Activated naive CD4-positive, alpha-beta T cell treated with anti-CD3 and anti-CD28 coated beads, Interleukin-2, amount 10 ng/mL, durations not matched to agents 7 days and 5 days (primary cell): ENCODE results near the gene FANCI.
A peak's percentile ranks its signal among the peaks of the same experiment; 100 is the strongest.

ENCODE experiments used
- CTCF ChIA-PET: fragments of 350-600 bp; sonication (Branson Sonifier 250); formaldehyde crosslinking; loops from one replicate; lab custom pipeline; 2021; ENCODE audit warnings: antibody characterized with exemption; lab: Charles Lee
- DNase-seq: peaks from one replicate; pipeline ENCODE4 v3.0.0-alpha.2; 2020
- H3K27ac Mint-ChIP-seq: one replicate; pipeline ENCODE4 v1.8.0; 2021; ENCODE audit warnings: mild to moderate bottlenecking, moderate library complexity, mixed read lengths
- H3K27me3 Mint-ChIP-seq: one replicate; pipeline ENCODE4 v1.8.0; 2021; ENCODE audit warnings: mild to moderate bottlenecking, mixed read lengths
- H3K36me3 Mint-ChIP-seq: one replicate; pipeline ENCODE4 v1.8.0; 2021; ENCODE audit warnings: mixed read lengths
- H3K4me1 Mint-ChIP-seq: one replicate; pipeline ENCODE4 v1.8.0; 2021; ENCODE audit warnings: mixed read lengths
- H3K4me3 Mint-ChIP-seq: one replicate; pipeline ENCODE4 v1.8.0; 2021; ENCODE audit warnings: mild to moderate bottlenecking, moderate library complexity, mixed read lengths
- H3K9me3 Mint-ChIP-seq: one replicate; pipeline ENCODE4 v1.8.0; 2021; ENCODE audit warnings: mixed read lengths

Gene FANCI

DNA sequence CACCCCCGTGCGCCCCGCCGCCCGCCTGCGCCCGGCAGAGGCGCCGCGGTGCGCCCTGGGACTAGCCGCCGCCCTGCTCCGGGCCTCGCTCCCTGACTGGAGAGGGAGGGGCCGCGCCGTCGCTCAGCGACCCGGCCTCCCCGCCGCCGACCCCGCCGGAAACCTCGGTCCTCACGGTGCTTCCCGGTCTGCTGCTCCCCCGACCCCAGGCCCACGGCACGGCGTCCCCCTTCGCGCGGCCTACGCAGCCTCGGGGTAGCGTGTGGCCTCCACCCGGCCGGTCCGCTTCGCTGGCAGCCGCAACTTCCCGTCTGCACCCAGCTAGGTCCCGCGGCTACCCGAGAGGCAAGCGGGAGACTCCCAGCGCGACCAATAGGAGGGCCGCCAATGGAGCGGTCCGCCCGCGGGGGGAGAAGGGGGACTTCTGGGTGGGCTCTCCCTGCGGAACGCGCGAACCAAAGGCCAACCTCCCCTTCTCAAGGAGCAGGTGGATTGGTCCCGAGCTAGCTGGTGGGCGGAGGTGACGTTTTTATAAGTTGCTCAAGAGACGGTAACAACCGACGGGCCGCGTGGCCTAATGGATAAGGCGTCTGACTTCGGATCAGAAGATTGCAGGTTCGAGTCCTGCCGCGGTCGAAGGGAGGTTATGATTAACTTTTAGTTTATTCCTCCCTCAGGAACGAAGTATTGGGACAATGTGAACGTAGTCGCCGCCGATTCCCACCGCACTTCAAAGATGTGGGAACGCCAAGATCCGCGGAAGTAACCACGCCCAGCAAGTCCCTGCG lies 90.9 kb downstream of the FANCI start, which contains the start of gene POLG:
TSS of gene POLG (minus strand) at position 315 of the 788 bp plus-strand sequence. CDS start 1,070 bp downstream, outside the sequence.
- Mint-ChIP-seq H3K9me3 (no peaks in the 10 kb centered on the region), H3K4me3 (peak within 1 kb of the TSS; percentile 82), H3K27me3 (peaks cover 31% of the 10 kb centered on the region), H3K27ac (peak within 1 kb of the TSS; percentile 95), H3K36me3 (peaks cover 38% of the 10 kb centered on the region), H3K4me1 (peaks cover 63% of the 10 kb centered on the region)
- CTCF ChIA-PET: interaction anchor here (0.6 to 2.3 kb wide), 3 partner anchors 80 to 134 kb away, joined by 3 to 6 read pairs (median 3); no protein-coding TSS in a partner anchor
- DNase-seq: peak; percentile 99

DNA sequence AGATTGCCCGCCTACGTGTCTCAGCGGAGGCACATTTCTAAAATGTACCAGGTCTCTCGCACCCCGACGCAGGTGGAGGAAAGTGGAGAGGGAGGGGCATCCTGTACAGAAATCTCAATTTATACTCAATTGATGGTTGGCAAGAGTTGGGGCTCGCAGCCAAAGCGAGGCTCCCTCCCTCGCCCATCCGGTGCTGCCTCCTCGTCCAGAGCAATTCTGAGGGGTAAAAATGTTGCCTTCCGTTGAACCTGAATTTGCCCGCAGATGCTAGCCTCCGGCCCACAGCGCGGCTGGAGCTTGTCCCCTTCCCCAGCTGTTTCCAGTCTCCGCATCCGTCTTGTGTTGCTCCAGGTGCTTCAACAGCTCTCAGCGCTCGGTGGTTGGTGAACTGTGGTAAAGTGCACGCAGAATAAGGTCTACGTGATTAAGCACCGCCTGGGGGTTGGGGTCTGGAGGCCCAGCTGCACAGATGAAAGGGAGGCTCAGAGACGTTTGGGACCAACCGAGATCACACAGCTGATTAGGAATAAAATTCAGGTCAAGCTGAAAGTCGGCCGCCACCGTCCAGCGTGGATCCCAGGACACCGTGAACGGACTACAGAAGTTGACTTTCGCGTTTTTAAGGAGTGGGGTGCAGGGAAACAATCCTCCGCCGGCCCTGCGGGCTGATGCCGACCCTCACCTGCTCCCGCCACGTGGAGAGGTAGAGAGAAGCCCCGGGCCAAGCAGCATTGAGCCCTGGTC lies 91.7 kb downstream of the FANCI start:
- Mint-ChIP-seq H3K4me1 (peaks cover 55% of the 10 kb centered on the region), H3K36me3 (peaks cover 31% of the 10 kb centered on the region), H3K27me3 (peaks cover 36% of the 10 kb centered on the region), H3K4me3 (peak overlapping the region; percentile 77), H3K27ac (peak overlapping the region; percentile 95), H3K9me3 (no peaks in the 10 kb centered on the region)
- DNase-seq: peak; percentile 66
- CTCF ChIA-PET: interaction anchor here (0.6 to 2.3 kb wide), 4 partner anchors 23 to 135 kb away, joined by 3 to 6 read pairs (median 3); no protein-coding TSS in a partner anchor

DNA sequence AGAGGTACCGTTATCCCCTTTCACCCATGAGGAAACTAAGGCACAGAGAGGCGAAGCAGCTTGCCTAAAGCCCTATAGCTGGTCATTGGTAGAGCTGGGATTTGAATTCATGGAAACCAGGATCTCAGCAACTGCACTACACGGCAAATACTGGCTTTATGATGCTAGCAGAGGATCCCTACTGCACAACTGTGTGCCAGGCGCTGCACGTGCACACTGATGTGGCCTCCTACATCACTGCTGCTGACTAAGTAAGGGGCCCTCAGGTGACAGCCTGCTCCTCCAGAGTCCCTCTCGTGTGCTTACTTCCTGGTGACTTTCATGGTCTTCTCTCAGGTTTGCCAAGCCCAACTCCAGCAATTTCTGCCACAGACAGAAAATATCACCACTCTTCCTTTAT lies 94.3 kb downstream of the FANCI start:
- no peak overlapping the region for H3K4me3 Mint-ChIP-seq
- peaks cover 31% of the 10 kb centered on the region for H3K4me1 Mint-ChIP-seq
- no peak overlapping the region for H3K27ac Mint-ChIP-seq
- no peak for DNase-seq
- H3K27me3 Mint-ChIP-seq: peaks cover 56% of the 10 kb centered on the region
- peaks cover 8% of the 10 kb centered on the region for H3K36me3 Mint-ChIP-seq
- CTCF ChIA-PET: interaction anchor here (0.7 to 1.2 kb wide), 3 partner anchors 11 to 20 kb away, joined by 3 read pairs; no protein-coding TSS in a partner anchor
- no peaks in the 10 kb centered on the region for H3K9me3 Mint-ChIP-seq

DNA sequence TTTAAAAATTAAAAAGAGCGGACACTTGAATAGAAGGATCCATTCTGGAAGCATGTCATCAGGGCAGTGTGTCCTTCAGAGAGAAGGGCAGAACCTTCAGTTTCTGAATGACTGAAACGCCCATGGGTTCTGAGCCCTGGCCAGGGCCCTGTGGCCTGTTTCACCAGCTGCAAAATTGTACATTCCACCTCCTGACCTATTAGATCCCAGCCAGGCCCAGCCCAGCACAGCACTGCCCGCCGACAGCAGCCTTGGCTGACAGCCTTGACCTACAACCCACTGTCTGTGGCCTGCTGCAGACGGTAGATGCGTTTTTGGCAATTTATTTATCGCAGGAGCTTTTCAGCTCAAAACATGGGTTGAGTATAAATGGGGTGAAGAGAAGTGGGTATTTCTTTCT lies 96.8 kb downstream of the FANCI start:
- H3K9me3 Mint-ChIP-seq: no peaks in the 10 kb centered on the region
- no peaks in the 10 kb centered on the region for H3K36me3 Mint-ChIP-seq
- peaks cover 19% of the 10 kb centered on the region for H3K4me1 Mint-ChIP-seq
- H3K4me3 Mint-ChIP-seq: no peak overlapping the region
- no peak overlapping the region for H3K27ac Mint-ChIP-seq
- CTCF ChIA-PET: no interaction called here
- DNase-seq: no peak
- H3K27me3 Mint-ChIP-seq: peaks cover 61% of the 10 kb centered on the region

DNA sequence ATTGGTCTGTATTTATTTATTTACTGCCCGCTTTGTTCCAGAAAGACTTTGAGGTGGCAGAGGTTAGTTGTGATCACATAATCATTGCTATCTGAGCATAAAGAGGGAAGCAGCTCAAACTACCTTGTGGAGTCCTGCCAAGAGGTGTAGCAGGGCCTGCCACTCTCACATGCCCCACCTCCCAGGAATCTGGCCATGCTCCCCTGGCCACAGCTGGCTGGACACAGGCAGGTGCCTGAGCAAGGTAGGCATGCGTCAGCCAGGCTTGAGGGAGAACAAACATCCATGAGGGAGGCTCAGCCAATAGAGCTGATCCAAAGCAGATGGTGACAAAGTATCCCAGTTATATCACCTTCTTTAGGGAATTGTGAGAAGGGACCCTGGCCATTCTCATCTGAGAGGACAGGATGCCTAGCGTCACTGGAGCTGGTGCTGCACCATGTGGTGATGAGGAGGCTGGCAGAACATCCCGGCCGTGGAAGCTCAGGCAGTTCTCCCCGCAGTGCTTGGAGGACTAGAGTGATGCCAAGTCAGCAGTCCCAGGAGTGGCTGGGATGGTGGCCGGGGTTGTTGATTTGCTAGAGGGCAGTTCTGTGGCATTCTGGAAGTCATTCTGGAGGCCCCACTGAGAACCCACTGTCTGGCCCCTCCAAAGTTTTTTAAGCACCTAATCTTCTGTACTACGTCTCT lies 97.7 kb downstream of the FANCI start:
- peaks cover 65% of the 10 kb centered on the region for H3K27me3 Mint-ChIP-seq
- no peak overlapping the region for H3K27ac Mint-ChIP-seq
- H3K4me3 Mint-ChIP-seq: no peak overlapping the region
- H3K4me1 Mint-ChIP-seq: peaks cover 10% of the 10 kb centered on the region
- H3K36me3 Mint-ChIP-seq: no peaks in the 10 kb centered on the region
- no peak for DNase-seq
- H3K9me3 Mint-ChIP-seq: no peaks in the 10 kb centered on the region
- CTCF ChIA-PET: no interaction called here

DNA sequence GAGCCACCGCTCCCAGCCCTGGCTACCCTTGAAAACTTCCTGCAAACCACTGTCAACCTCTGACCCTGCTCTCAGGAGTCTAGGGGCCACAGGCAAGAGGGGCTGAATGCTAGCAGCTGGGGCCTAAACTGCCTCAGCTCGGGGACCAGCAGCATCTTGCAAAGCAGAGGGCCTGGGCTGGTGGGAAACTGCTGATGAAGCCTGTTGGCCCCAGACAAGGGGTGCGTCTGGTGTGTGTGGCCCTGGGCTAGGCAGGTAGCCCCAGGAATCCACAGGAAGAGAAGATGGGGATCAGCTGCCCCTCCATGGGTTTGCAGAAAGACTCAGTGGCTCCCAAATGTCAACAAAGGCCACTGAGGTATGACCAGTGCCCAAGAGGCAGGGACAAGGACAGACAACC lies 99.1 kb downstream of the FANCI start:
- Mint-ChIP-seq H3K27ac (no peak overlapping the region), H3K9me3 (no peaks in the 10 kb centered on the region), H3K4me3 (no peak overlapping the region), H3K27me3 (peaks cover 67% of the 10 kb centered on the region), H3K4me1 (peaks cover 2% of the 10 kb centered on the region), H3K36me3 (no peaks in the 10 kb centered on the region)
- CTCF ChIA-PET: interaction anchor here (4.7 kb wide), 1 partner anchor 15 kb away, joined by 22 read pairs; no protein-coding TSS in a partner anchor
- no peak for DNase-seq

DNA sequence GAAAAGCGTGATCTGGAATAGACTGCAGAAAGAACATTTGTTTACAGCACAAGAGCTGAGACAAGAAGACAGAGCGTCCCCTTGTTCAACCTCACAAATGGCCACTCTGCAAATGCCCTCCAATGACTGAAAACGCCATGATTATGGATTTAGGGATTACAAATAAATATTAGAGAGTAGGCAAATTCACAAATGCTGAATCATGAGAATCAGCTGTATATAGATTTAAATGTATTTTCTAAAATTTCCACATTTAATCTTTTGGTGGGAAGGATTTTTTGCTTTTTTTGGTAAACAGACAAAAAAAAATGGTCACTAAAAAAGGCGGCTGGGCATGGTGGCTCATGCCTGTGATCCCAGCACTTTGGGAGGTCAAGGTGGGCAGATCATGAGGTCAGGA lies 101.5 kb downstream of the FANCI start:
- peaks cover 69% of the 10 kb centered on the region for H3K27me3 Mint-ChIP-seq
- H3K4me3 Mint-ChIP-seq: no peak overlapping the region

DNA sequence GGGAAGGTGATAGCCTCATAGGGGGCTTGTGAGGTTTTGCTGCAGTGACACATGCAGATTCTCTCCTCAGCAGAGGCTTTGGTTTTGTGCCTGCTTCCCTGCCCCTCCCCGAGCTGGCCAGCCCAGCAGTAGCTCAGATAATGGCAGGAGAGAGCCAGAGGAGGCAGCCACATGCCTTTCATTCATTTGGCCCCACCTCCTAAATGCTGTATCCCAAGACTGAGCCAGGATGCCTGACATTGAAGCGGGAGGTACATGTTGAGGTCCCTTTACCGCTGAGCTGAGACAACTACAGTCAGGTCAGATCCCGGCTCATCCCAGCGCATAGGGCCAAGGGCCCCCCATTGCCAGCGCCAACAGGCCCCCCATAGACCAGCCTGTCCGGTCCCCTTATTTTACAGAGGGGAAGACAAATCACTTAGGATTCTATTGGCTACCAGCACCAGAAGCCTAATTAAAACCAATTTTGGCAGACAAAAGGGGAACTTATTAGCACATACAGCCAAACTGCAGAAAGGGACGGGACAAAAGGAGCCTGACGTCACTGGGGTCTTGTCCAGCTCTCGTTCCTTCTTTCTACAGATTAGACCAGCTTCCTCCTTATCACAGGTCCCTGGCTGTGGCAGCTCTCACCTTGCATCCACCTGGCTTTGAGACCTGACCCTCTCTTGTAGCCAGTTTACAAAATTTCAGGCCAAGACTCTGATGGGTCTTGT lies 102.9 kb downstream of the FANCI start:
- H3K9me3 Mint-ChIP-seq: no peaks in the 10 kb centered on the region
- H3K4me3 Mint-ChIP-seq: no peak overlapping the region
- no peak overlapping the region for H3K27ac Mint-ChIP-seq
- no peaks in the 10 kb centered on the region for H3K36me3 Mint-ChIP-seq
- H3K4me1 Mint-ChIP-seq: no peaks in the 10 kb centered on the region
- peaks cover 61% of the 10 kb centered on the region for H3K27me3 Mint-ChIP-seq
- CTCF ChIA-PET: interaction anchor here (4.7 kb wide), 1 partner anchor 11 kb away, joined by 22 read pairs; no protein-coding TSS in a partner anchor
- DNase-seq: no peak

More for the DNA sequence above, 101.5 kb downstream of the FANCI start:
- no peaks in the 10 kb centered on the region for H3K9me3 Mint-ChIP-seq
- H3K36me3 Mint-ChIP-seq: no peaks in the 10 kb centered on the region
- no peak overlapping the region for H3K27ac Mint-ChIP-seq
- CTCF ChIA-PET: interaction anchor here (4.7 kb wide), 1 partner anchor 12 kb away, joined by 22 read pairs; no protein-coding TSS in a partner anchor
- H3K4me1 Mint-ChIP-seq: no peaks in the 10 kb centered on the region
- DNase-seq: no peak

DNA sequence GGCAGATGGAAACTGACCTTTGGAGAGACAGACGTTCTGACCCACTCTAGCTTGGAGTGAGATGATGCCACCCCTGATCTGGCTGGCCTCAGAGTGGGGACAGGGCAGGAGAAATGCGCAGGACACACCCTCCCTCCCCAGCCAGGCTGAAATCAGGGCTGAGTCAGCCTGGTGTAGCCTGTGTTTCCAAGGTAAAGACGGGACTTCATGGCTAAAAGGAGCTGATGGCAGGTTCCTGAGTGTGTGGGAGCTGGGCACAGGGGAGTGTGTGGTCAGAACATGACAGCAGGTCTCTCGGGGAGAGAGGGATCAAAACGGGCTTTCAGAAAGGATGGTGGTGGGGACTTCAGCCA lies 105.4 kb downstream of the FANCI start:
- Mint-ChIP-seq H3K27me3 (peaks cover 67% of the 10 kb centered on the region), H3K27ac (no peak overlapping the region), H3K9me3 (no peaks in the 10 kb centered on the region), H3K4me1 (no peaks in the 10 kb centered on the region), H3K4me3 (no peak overlapping the region), H3K36me3 (no peaks in the 10 kb centered on the region)
- CTCF ChIA-PET: interaction anchor here (0.7 to 1.9 kb wide), 2 partner anchors 9 to 12 kb away, joined by 3 to 7 read pairs; no protein-coding TSS in a partner anchor
- no peak for DNase-seq

DNA sequence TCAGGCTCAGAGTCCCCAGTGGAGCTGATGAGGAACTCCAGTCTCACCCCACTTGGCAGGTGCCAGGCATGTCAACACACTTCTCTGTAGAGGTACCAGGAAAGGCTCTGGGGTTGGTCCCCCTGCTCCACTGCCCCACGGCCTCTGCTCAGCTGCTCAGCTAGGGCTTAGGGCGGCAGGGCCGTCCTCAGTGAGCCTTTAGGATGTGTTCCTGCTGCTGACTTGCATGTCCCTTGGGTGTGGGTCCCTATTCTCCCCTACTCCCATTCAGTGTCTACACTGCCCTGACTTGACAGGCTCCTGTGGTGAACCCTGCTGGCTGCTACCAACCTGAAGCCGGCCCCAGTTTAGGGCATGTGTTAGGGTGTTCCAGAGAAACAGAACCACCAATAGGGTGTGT lies 108.7 kb downstream of the FANCI start:
- peaks cover 78% of the 10 kb centered on the region for H3K27me3 Mint-ChIP-seq

DNA sequence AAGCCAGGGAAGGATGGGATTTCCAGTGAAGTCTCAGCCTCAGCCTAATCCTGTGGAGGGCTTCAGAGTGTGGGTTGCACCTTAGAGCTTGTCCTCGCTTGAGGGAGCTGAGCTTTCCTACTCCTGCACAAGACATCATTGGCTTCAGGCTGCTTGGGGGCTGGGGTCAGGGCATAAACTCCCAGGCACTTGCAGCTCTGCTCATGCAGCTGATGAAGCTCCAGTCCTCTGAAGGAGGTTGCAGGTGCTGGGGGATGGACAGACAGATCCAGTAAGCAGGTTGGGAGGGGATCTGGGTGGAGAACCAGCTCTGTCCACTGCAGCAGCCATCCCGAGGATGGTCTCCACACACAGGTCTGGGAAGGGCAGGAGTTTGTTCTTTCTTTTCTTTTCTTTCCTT lies 110.2 kb downstream of the FANCI start:
- Mint-ChIP-seq H3K36me3 (no peaks in the 10 kb centered on the region), H3K4me1 (peaks cover 3% of the 10 kb centered on the region), H3K9me3 (no peaks in the 10 kb centered on the region), H3K27ac (no peak overlapping the region), H3K4me3 (no peak overlapping the region), H3K27me3 (peaks cover 82% of the 10 kb centered on the region)
- no peak for DNase-seq
- CTCF ChIA-PET: interaction anchor here (1.8 kb wide), 1 partner anchor 17 kb away, joined by 3 read pairs; no protein-coding TSS in a partner anchor

More for the DNA sequence above, 108.7 kb downstream of the FANCI start:
- CTCF ChIA-PET: interaction anchor here (0.8 to 1.2 kb wide), 2 partner anchors 78 to 145 kb away, joined by 3 to 4 read pairs; no protein-coding TSS in a partner anchor
- DNase-seq: no peak
- Mint-ChIP-seq H3K27ac (no peak overlapping the region), H3K4me3 (no peak overlapping the region), H3K36me3 (no peaks in the 10 kb centered on the region), H3K4me1 (no peaks in the 10 kb centered on the region), H3K9me3 (no peaks in the 10 kb centered on the region)

DNA sequence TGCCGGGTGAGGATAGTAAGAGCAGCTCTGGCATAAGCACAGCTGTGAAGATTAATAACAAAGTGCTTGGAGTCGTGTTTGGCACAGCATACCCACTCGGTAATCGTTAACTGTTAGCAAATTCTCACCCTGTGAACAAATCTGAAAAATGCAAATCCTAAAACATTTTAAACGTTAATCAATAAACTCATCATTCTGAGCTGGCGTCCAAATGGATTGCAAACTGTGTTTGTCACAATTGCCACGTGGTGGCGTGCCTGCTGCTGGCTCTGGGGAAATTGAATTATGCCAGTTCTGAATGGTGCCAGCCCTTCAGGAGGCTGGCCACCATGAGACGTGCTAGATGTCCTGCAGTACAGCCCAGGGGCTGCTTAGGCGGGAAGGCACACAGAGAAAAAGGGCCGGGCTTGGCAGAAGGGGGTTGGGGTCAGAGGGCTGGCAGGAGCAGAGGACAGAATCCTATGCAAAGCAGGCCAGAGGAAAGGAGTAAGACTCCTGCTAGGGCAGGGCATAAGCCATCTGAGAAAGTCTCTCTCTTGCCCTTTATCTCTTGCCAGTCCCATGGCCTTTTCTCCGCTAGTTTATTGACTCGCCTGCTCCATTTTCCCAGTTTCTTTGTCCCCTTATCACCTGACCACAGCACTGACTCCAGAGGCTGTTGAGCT lies 113.0 kb downstream of the FANCI start:
- no peak for DNase-seq

DNA sequence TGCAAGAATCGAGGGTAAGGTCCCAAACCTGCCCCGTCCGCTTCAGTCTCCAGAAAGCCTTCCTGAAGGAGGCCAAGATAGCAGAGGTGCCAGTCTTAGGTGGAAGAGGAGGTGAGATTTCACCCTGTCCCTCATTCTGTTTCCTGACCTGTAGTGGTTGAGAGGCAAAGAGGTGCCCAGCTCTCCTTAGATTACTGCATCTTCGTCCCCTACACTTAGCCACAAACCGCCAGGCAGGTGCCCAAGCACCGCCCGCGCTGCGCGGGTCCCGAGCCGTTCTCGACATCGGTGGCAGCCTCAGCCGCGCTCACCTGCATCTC lies 114.6 kb downstream of the FANCI start:
- peak overlapping the region; percentile 76 for H3K4me3 Mint-ChIP-seq
- peaks cover 5% of the 10 kb centered on the region for H3K4me1 Mint-ChIP-seq
- peaks cover 100% of the 10 kb centered on the region for H3K27me3 Mint-ChIP-seq
- CTCF ChIA-PET: interaction anchor here (0.7 to 6.1 kb wide), 35 partner anchors 8 to 152 kb away, joined by 3 to 71 read pairs (median 7); no protein-coding TSS in a partner anchor
- H3K36me3 Mint-ChIP-seq: no peaks in the 10 kb centered on the region
- no peak overlapping the region for H3K27ac Mint-ChIP-seq
- no peak for DNase-seq
- H3K9me3 Mint-ChIP-seq: no peaks in the 10 kb centered on the region

More for the DNA sequence above, 113.0 kb downstream of the FANCI start:
- Mint-ChIP-seq H3K36me3 (no peaks in the 10 kb centered on the region), H3K4me3 (no peak overlapping the region), H3K27ac (no peak overlapping the region), H3K27me3 (peaks cover 98% of the 10 kb centered on the region), H3K4me1 (peaks cover 3% of the 10 kb centered on the region), H3K9me3 (no peaks in the 10 kb centered on the region)
- CTCF ChIA-PET: interaction anchor here (0.6 to 6.1 kb wide), 20 partner anchors 8 to 309 kb away, joined by 3 to 71 read pairs (median 5); no protein-coding TSS in a partner anchor
